Chondrocyte (in vitro differentiated cells): ENCODE results near the gene OVCA2. TPM values are rescaled to one million over a fixed set of nuclear protein-coding genes. Genes with fewer than 3 reads are reported as not detected.
A peak's percentile ranks its signal among the peaks of the same experiment; 100 is the strongest.

Experiments
- DNase-seq: peaks from one replicate; pipeline ENCODE4 v3.0.0; 2021; ENCODE audit warnings: mixed read lengths, low spot score
- H3K27ac Mint-ChIP-seq: one replicate; pipeline ENCODE4 v1.8.0; 2021; ENCODE audit warnings: mild to moderate bottlenecking, moderate library complexity, mixed read lengths; ENCODE audit not compliant: unreplicated experiment
- H3K27me3 Mint-ChIP-seq: 2 replicates; pipeline ENCODE4 v1.8.0; 2021; ENCODE audit warnings: low read depth, mixed read lengths
- H3K36me3 Mint-ChIP-seq: 2 replicates; pipeline ENCODE4 v1.8.0; 2021; ENCODE audit warnings: low read depth, mixed read lengths
- H3K4me1 Mint-ChIP-seq: 2 replicates; pipeline ENCODE4 v1.8.0; 2021; ENCODE audit warnings: low read depth, mild to moderate bottlenecking, mixed read lengths
- H3K4me3 Mint-ChIP-seq: one replicate; pipeline ENCODE4 v1.8.0; 2021; ENCODE audit warnings: mild to moderate bottlenecking, moderate library complexity, mixed read lengths; ENCODE audit not compliant: unreplicated experiment
- H3K9me3 Mint-ChIP-seq: 2 replicates; pipeline ENCODE4 v1.8.0; 2021; ENCODE audit warnings: low read depth, mixed read lengths
- CTCF ChIP-seq: fragments of 200-600 bp; sonication (generic); IDR thresholded peaks from 2 replicates; pipeline ENCODE4 v1.5.0; 2021; ENCODE audit warnings: antibody characterized with exemption, mild to moderate bottlenecking, moderate library complexity
- total RNA-seq: library from RNA; stranded (reverse); gene quantifications from 3 replicates; pipeline ENCODE4 v1.2.1, GENCODE V29; 2021

OVCA2 gene
- total RNA-seq, 1 donor from 2014 or later: 30.1 TPM

GRCh38 chr17:2025622-2026309 lies 16.1 kb upstream of the OVCA2 start:
- peaks cover 18% of the 10 kb centered on the region for H3K4me1 Mint-ChIP-seq
- H3K9me3 Mint-ChIP-seq: no peaks in the 10 kb centered on the region
- no peak for DNase-seq
- peak overlapping the region; percentile 64 for H3K4me3 Mint-ChIP-seq
- peaks cover 7% of the 10 kb centered on the region for H3K27me3 Mint-ChIP-seq
- no peak overlapping the region for H3K27ac Mint-ChIP-seq
- TF ChIP-seq CTCF: peak; percentile 89
- H3K36me3 Mint-ChIP-seq: no peaks in the 10 kb centered on the region

DNA sequence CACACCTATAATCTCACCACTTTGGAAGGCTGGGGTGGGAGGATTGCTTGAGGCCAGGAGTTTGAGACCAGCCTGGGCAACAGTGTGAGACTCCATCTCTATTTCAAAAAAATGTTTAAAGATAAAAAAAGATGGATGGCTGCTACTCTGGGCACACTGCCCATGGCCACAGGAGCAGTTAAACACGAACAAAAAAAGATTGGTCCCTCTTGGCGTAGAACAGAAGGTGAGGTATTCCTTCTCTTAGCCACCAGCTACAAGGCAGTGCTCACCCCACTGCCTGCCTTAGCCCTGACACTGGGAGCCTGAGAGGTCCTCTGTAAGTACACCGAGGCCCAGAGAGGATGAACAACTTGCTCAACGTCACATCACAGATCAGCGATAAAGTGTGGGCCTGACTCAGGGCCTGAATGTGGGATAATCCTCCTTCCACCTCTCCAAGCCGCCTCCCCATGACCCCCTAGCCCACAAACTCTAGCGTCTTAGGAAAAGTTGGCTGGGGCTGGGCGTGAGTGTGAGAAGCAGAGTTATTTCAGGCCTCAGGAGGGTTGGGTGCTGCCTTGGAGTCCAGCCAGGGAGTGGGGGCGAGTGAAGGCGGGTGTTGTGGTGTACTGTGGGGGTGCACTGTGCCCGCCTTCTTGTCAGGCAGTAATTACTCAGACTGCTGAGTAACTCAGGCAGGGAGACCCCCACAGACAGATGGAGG lies 14.1 kb upstream of the OVCA2 start:
- H3K4me1 Mint-ChIP-seq: peaks cover 22% of the 10 kb centered on the region
- no peaks in the 10 kb centered on the region for H3K36me3 Mint-ChIP-seq
- no peak for DNase-seq
- TF ChIP-seq CTCF: no peak
- no peak overlapping the region for H3K27ac Mint-ChIP-seq
- H3K4me3 Mint-ChIP-seq: no peak overlapping the region
- no peaks in the 10 kb centered on the region for H3K9me3 Mint-ChIP-seq
- H3K27me3 Mint-ChIP-seq: peaks cover 7% of the 10 kb centered on the region

DNA sequence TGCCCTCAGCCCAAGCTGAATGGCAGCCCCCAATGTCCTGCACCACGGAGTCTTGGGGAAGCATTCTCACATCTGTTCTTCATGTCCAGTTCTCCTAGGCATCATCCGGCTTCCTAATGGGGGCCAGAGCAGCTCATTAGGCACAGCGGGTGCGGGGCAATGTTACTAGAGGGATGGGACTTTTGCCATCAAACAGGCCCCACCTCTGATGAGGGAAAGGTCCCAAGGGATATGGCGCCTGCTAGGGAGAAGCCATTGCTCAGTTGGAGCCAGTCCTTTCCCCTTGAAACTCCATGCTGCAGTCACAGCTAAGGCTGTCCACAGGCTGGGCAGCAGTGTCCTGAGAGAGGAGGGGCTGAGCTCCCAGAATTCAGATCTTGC lies 13.6 kb upstream of the OVCA2 start:
- TF ChIP-seq CTCF: no peak
- H3K4me3 Mint-ChIP-seq: no peak overlapping the region
- H3K4me1 Mint-ChIP-seq: peaks cover 26% of the 10 kb centered on the region
- no peaks in the 10 kb centered on the region for H3K36me3 Mint-ChIP-seq
- H3K27me3 Mint-ChIP-seq: peaks cover 7% of the 10 kb centered on the region
- H3K27ac Mint-ChIP-seq: no peak overlapping the region
- H3K9me3 Mint-ChIP-seq: no peaks in the 10 kb centered on the region
- DNase-seq: no peak

DNA sequence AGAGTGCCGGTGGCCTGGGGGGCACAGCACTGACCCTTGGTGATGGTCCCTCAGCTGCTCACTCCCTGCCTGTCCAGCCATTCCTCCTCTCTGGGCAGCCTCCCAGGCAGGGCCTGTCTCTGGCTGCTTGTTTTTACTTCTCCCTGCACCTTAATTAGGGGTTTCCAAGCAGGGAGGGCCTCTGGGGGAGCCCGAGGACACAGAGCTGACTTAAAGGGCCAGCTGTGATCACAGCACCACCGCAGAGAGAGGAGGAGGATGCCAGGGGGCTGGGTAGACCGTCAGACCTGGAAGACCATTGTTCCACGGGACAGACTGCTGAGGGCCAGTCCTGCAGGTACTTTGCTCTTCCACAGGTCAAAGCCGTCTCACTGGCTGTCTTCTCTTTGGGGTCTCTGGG lies 13.1 kb upstream of the OVCA2 start:
- no peak for DNase-seq
- Mint-ChIP-seq H3K36me3 (no peaks in the 10 kb centered on the region), H3K4me3 (no peak overlapping the region), H3K27ac (no peak overlapping the region), H3K9me3 (no peaks in the 10 kb centered on the region), H3K27me3 (peaks cover 7% of the 10 kb centered on the region), H3K4me1 (peaks cover 27% of the 10 kb centered on the region)
- TF ChIP-seq CTCF: no peak

DNA sequence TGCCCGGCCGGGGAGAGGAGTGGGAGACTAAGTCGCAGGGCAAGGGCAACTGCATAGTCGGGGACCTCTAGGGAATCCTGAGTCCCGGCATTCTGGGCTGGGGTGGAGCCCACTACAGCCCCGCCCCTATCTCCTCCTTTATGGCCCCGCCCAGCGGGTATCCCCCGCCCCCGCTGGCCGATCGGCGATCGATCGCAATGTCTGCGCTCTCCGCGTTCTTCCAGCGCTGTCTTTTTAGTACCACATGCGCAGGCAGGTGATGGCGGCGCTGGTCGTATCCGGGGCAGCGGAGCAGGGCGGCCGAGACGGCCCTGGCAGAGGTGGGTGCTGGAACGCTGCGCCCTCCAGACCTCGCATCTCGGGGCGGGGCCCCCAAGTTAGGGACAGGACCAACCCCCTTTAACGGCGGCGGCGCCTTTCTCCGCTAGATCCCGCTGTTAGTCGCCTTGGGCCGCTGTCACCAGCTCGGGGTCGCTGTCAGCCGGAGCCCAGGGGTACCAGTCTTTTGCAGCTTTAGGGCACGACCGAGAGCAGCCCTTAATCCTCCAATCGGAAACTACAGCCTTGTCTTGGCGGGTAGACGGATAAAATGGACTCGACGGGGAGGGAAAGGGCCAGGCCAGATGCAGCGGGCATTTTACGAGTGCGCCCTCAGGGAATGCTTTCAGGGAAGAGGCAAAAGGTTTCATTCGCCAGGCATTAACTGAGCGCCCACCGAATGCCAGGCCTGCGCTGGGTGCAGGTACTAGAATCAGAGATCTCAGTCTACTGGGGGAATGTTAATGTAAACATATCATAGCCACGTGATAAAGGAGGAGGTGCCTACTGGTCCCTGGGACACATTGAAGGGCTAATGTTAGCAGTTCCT lies 11.7 kb upstream of the OVCA2 start, which contains the start of gene DPH1:
Gene DPH1 (plus strand): TSS at position 243 of the 868 bp plus-strand sequence. CDS start 17 bp downstream, at position 260.
- peak within 1 kb of the TSS; percentile 96 for H3K4me3 Mint-ChIP-seq
- peak within 1 kb of the TSS; percentile 90 for H3K27ac Mint-ChIP-seq
- no peak for TF ChIP-seq CTCF
- no peaks in the 10 kb centered on the region for H3K9me3 Mint-ChIP-seq
- DNase-seq: no peak
- peaks cover 24% of the 10 kb centered on the region for H3K4me1 Mint-ChIP-seq
- peaks cover 6% of the 10 kb centered on the region for H3K27me3 Mint-ChIP-seq
- H3K36me3 Mint-ChIP-seq: no peaks in the 10 kb centered on the region
